HepG2 (cell line): ENCODE data around the gene ZNF620.

Source experiments
- AGO1 ChIP-seq: fragments of 200-400 bp; formaldehyde crosslinking; IDR thresholded peaks from 2 replicates; pipeline ENCODE4 v1.6.1; 2017; ENCODE audit warnings: mild to moderate bottlenecking, low read depth, low read length, moderate library complexity; ENCODE audit not compliant: poor library complexity, severe bottlenecking
- CEBPB ChIP-seq: IDR thresholded peaks from 2 replicates; pipeline ENCODE4 v1.6.1; 2011; ENCODE audit warnings: low read depth, low read length, improper control_type of control experiment, borderline replicate concordance
- CHD4 ChIP-seq: fragments of 200-600 bp; sonication (generic); IDR thresholded peaks from 2 replicates; pipeline ENCODE4 v1.7.0; 2017; ENCODE audit warnings: mild to moderate bottlenecking, low read length, borderline replicate concordance
- CTCF ChIP-seq: sonication (generic); formaldehyde crosslinking; IDR thresholded peaks from 2 replicates; pipeline ENCODE4 v1.5.0; 2020; ENCODE audit warnings: mild to moderate bottlenecking, missing genetic modification reagents, moderate library complexity
- DZIP1 ChIP-seq: sonication (generic); formaldehyde crosslinking; IDR thresholded peaks from 2 replicates; pipeline ENCODE4 v1.5.0; 2020; ENCODE audit warnings: mild to moderate bottlenecking, missing genetic modification reagents
- MZF1 ChIP-seq: sonication (generic); formaldehyde crosslinking; IDR thresholded peaks from 2 replicates; pipeline ENCODE4 v1.8.1; 2023; ENCODE audit warnings: mild to moderate bottlenecking, missing genetic modification reagents, borderline replicate concordance
- POLR2A ChIP-seq, 2 experiments: IDR thresholded peaks; 2 replicates each; pipeline ENCODE4 v1.6.1; 2011; ENCODE audit warnings: low read depth in 2 of 2, low read length in 2 of 2, mild to moderate bottlenecking in 1 of 2, moderate library complexity in 1 of 2; ENCODE audit not compliant: insufficient read depth in 1 of 2
- ZNF484 ChIP-seq: sonication (generic); formaldehyde crosslinking; IDR thresholded peaks from 2 replicates; pipeline ENCODE4 v1.5.1; 2020; ENCODE audit warnings: mild to moderate bottlenecking, low read depth, missing genetic modification reagents, borderline replicate concordance
- ZZZ3 ChIP-seq: sonication (generic); formaldehyde crosslinking; IDR thresholded peaks from 2 replicates; pipeline ENCODE4 v1.4.0; 2020; ENCODE audit warnings: missing genetic modification reagents, mild to moderate bottlenecking, borderline replicate concordance
- TF ChIP-seq, protein P1 (sequence below): sonication (generic); formaldehyde crosslinking; IDR thresholded peaks from 2 replicates; pipeline ENCODE4 v1.4.0; 2020; ENCODE audit warnings: missing genetic modification reagents

- TF ChIP-seq ZZZ3: no peak
- no peak for TF ChIP-seq CEBPB
- no peak for TF ChIP-seq CHD4
- TF ChIP-seq CTCF: no peak
- TF ChIP-seq ZNF484 (CRISPR knock-in tag): no peak
- no peak for TF ChIP-seq DZIP1
- no peak for TF ChIP-seq MZF1 (CRISPR knock-in tag)
- TF ChIP-seq, protein P1, sequence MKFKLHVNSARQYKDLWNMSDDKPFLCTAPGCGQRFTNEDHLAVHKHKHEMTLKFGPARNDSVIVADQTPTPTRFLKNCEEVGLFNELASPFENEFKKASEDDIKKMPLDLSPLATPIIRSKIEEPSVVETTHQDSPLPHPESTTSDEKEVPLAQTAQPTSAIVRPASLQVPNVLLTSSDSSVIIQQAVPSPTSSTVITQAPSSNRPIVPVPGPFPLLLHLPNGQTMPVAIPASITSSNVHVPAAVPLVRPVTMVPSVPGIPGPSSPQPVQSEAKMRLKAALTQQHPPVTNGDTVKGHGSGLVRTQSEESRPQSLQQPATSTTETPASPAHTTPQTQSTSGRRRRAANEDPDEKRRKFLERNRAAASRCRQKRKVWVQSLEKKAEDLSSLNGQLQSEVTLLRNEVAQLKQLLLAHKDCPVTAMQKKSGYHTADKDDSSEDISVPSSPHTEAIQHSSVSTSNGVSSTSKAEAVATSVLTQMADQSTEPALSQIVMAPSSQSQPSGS (CRISPR knock-in tag): no peak
- no peak for TF ChIP-seq AGO1
- TF ChIP-seq POLR2A (IDR thresholded peaks at IDR 0.05; ENCODE audit: insufficient read depth in 1 of 2, low read depth in 2 of 2, low read length in 2 of 2): no peak
These were observed 18.7 kb upstream of the ZNF620 start for GRCh38 chr3:40487172-40487571.
